ELR (cell line): ENCODE data around the gene KCNB1.

ENCODE experiments used
- DNase-seq: peaks from one replicate; pipeline ENCODE4 v3.0.0-alpha.2; 2015; ENCODE audit warnings: low read depth

Gene KCNB1

GRCh38 chr20:49409302-49409974 is 73.0 kb downstream of the KCNB1 start:
- no peak for DNase-seq

- DNase-seq, result no peak
Measured at GRCh38 chr20:49408509-49409104, 73.9 kb downstream of the KCNB1 start.

- no peak for DNase-seq
Measured at GRCh38 chr20:49406666-49407065, 75.8 kb downstream of the KCNB1 start.

- no peak for DNase-seq
Measured at GRCh38 chr20:49405696-49406095, 76.8 kb downstream of the KCNB1 start.

DNA sequence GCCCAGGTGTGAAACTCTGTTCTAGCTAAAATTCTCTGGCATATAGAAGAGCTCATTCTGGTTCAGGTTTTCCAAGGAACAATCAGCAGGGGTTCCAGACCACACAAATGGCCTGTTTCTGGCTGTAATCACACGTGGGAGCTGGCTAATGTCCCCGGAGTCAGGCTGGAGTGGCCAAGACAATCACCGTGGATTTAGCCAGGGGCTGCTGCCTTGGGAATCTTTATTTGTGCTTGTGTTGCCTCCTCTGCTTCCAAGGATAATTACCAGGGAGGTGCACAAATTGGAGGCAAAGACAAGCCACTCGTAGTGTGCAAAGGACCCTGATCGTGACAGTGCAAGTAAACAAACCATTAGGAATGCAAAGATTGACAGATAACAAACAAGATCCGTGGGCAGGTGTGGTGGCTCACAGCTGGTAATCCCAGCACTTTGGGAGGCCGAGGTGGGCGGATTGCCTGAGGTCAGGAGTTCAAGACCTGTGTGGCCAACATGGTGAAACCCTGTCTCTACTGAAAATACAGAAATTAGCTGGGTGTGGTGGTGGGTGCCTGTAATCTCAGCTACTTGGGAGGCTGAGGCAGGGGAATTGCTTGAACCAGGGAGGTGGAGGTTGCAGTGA is 77.3 kb downstream of the KCNB1 start:
- no peak for DNase-seq

GRCh38 chr20:49404461-49404860 is 78.0 kb downstream of the KCNB1 start:
- no peak for DNase-seq

DNA sequence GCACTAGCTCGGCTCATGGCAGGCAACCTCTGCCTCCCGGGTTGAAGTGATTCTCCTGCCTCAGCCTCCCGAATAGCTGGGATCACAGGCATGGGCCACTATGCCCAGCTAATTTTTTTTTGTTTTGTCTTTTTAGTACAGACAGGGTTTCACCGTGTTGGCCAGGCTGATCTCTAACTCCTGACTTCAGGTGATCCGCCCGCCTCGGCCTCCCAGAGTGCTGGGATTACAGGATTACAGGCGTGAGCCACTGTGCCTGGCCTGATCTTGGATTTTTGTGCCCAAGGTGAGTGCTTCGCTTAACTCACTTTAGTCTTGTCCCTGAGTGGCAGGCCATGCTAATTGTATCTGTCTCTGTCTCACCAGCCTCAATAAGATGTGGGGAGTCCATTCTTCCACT is 78.6 kb downstream of the KCNB1 start:
- DNase-seq, result no peak

DNA sequence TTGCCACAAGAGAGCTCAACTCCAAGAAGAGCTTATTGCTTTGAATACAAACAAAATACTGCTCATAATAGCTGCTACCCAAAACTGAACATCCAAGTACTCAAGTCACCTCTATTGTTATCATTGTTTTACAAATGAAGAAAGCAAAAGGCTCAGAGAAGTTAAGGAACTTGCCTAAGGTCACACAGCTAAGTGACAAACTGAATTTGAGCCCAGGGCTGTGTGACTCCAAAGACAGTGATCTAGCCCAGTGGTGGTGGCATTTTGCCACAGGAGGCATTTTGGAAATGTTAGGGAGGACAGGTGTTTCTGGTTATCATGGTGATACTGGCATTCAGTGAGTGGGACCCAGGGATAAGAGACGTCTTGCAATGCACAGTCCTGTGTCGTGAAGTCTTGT is 79.5 kb downstream of the KCNB1 start:
- DNase-seq, result no peak

DNA sequence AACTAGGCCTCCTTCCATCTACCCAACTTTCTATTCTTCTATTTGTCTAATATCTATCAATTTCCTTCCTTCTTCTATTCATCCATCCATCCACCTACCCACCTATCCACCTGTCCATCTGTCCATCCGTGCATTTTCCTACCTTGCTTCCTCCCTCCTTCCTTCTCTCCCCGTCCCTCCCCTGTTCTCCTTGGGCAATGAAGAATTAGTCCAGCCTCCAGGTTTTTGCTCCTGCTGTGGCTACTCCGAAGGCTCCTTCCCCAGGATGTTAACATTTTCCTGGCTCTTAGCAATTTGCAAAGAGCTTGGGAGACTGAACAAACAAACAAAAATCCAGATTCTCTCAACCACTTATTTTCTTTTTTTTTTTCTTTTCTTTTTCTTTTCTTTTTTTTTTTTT is 81.6 kb downstream of the KCNB1 start:
- DNase-seq, result no peak

DNA sequence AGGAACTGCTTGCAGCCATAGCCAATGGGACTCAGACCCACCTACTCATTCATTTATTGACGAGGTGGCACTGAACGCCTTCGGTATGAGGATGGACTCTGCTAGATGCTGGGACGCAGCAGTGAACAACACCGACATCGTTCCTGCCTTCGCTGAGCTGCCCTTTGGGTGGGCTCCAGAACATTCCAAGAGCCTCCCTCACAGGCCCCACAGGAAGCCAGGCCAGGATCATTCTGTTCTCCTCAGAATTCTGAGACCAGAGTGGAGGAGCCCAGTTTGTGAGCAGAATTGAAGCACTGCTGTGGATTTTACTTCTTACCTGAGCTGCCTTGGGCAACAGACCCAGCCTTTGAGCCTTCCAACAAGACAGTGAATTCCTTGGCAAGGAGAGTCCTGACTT is 82.1 kb downstream of the KCNB1 start:
- no peak for DNase-seq

- DNase-seq, result no peak
Measured at GRCh38 chr20:49399329-49399728, 83.1 kb downstream of the KCNB1 start.

- DNase-seq, result no peak
Measured at GRCh38 chr20:49398401-49399144, 83.9 kb downstream of the KCNB1 start.

- DNase-seq, result peak; percentile 91
Measured at GRCh38 chr20:49397525-49397924, 84.9 kb downstream of the KCNB1 start.

DNA sequence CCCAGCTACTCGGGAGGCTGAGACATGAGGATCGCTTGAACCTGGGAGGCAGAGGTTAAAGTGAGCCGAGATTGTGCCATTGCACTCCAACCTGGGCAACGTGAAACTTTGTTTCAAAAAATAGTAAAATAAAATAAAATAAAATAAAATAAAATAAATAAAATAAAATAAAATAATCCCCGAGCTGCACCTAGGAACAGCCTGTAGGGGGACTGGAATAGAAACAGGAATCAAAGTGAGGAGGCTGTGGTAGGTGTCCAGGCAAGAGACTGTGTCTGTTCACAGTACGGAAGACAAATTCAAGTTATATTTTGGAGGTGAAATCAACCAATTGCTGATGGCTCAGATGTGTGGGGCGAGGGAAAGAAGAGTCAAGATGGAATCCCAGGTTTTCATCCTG is 86.2 kb downstream of the KCNB1 start:
- peak; percentile 39 for DNase-seq

DNA sequence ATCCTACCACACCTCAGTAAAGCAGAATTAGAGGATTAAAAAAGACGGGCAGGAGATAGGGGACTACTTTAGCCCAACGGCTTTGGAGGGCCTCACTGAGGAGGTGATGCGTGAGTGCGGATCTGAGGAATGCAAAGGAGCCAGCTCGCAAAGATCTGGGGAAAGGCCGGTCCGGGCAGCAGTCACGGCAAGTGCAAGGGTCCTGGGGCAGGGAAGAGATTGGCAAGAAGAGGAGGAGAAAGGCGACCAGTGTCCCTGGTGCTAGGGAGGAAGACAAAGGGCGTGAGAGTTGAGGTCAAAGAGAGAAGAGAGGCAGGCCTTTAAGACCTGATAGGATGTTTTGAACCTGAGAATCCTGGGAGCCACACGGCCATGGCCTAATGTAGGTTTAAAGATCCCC is 86.8 kb downstream of the KCNB1 start:
- no peak for DNase-seq

- no peak for DNase-seq
Measured at GRCh38 chr20:49395183-49395582, 87.3 kb downstream of the KCNB1 start.

GRCh38 chr20:49394757-49395156 is 87.7 kb downstream of the KCNB1 start:
- DNase-seq, result no peak

- DNase-seq, result peak; percentile 16
Measured at GRCh38 chr20:49394264-49394663, 88.2 kb downstream of the KCNB1 start.

GRCh38 chr20:49393803-49394202 is 88.7 kb downstream of the KCNB1 start:
- no peak for DNase-seq

- DNase-seq, result no peak
Measured at GRCh38 chr20:49392745-49393144, 89.7 kb downstream of the KCNB1 start.

DNA sequence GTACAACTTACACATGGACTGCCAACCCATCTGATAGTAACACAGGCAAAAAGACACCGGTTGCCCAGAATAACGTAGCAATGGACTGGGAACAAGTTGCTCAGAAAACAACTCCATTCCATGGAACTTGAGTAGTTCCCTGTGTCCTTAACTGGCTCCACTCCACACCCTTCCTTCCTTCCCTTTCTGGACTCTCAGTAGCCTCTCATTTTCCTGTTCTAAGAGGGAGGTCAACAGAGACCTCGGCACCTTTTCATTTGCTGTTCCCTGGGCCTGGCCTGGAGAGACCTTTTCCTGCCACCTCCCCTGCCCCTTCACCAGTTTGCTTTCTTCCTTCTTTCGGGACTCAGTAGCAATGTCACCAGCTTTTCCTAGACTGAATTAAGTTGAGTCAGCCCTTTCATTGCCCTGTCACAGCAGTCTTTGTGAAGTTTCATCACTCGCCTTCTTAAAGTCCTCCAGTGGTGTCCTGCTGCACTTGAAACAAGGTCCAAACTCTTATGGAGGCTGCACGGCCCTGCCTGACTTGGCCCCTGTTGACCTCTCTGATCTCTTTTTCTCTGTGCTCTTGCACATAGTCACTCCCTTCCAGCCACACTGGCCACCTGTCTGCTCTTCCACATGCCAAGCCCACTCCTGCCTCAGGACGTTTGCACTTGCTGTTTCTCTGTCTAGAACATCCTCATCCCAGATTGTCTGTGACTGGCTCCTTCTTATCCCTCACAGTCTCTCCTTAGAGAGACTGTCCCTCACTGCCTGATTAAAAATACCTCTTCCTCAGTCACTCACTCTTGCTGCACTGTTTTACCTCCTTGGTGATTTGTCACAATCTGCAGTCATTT is 90.8 kb downstream of the KCNB1 start:
- no peak for DNase-seq

DNA sequence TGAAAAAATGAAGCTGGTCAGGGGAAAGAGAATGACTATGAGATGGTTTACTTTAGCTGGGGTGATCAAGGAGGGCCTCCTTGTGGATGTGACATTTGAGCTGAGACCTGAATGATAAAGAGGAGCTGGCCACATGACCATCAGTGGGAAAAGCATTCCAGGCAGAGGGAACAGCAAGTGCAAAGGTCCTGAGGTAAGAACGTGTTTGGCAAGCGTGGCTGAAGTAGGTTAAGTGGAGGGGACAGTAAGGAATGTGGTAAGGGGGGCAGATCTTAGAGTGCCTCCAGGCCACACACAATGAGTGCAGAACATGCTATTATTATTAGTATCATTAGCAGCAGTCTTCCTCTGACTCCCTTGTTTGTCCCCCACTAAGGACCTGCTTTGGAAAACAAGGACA is 92.6 kb downstream of the KCNB1 start:
- DNase-seq, result no peak
